Right forelimb (tissue), 1 donor: ENCODE measurements around the gene TMPRSS15.

Experiments
- DNase-seq: peaks from one replicate; pipeline ENCODE4 v3.0.0-alpha.2; 2018

The TMPRSS15 gene

DNA sequence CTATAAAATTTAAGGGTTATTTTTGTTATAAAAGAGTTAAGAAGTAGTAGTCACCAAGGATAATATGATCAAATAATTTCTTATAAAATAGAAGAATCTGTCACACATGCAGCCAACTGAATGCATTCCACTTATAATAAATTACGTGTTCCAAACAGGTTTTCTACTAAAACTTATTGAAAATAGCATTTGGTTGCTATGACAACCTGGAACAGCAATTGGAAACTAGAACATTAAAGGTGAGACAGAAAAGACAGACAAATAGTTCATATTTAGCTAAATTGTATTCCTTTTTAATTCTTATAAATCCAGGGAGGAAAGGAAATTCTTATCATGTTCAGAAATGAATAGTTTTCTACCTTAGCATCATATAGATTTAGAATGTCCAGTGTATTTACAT is 168.0 kb downstream of the TMPRSS15 start:
- DNase-seq: no peak

DNA sequence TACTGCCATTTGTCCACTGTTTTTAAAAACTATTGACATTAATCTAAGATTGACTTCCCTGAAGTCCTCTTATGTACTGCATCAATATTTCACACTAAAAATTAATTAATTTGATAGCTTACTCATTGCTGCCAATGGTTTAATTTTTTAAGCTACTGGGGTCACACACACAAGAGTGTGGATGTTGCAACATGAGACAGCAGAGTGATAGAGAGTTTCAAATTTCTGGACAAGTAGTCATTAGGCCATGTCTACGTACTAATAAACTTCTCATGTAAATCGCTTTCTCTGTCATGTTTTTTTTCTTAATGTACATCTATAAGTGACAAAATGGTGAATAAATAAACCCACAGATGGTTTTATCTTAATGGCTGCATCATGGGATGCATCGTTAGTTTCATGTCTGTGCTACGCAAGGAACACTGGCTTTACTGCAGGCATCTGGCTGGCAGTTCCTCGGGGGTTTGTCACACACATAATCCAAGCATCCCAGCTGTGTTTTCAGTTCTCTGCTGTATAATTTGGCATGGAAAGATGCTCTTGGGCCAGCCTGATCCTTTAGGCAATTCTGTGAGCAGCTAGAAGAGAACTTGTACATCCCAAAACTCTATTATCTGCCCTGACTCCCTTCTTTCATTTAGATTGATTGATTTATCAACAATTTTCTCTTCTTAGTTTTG is 175.4 kb downstream of the TMPRSS15 start:
- DNase-seq: no peak

DNA sequence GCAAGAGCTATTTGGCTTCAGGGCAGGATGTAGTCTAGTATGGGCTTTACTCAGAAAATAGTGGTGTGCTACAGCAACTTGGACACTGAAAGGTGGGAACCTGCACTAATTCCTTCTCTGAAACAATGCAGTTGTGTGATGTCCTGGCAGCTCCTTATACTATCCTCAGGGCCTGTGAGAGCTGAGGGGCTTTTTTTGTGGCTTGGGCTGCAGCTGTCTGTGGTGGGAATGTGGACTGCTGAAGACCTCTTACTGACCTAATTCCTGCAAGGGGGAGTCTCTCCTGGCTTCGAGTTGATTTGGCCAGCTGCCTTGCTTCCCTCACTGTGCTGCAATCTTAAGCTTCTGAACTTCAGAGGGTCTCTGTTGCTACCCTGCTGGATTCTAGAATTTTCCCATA is 181.2 kb downstream of the TMPRSS15 start:
- DNase-seq: no peak

DNA sequence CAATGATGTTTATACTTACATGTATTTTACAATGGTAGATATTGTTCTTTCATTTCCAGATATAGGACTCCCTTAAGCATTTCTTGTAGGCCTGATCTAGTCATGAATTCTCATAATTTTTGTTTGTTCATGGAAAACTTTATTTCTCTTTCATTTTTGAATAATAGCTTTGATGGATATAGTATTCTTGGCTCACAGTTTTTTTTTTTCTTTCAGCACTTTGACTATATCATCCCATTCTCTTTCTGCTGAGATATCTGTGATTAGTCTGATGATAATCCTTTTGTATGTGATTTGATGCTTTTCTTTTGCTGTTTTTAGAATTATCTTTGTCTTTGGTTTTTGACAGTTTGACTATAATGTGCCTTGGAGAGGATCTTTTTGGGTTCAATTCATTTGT is 183.1 kb downstream of the TMPRSS15 start:
- DNase-seq: no peak
